Endothelial cell of umbilical vein (primary cell): Measurements from ENCODE around the gene CLCN4. TPM values are rescaled to one million over a fixed set of nuclear protein-coding genes. Genes with fewer than 3 reads are reported as not detected.

Experiments used
- BruUV-seq: library from RNA; stranded (reverse); fragments of 400-500 nt; replicated peaks from 2 replicates; lab custom pipeline; 2021; lab: Mats Ljungman, UMichigan
- CTCF ChIA-PET: fragments of 300-600, 350-600 bp; sonication (Branson Sonifier 250); formaldehyde crosslinking; loops from one replicate; lab custom pipeline; 2021; ENCODE audit warnings: antibody characterized with exemption, inconsistent platforms; lab: Charles Lee
- POLR2A ChIA-PET: fragments of 300-600, 350-600 bp; sonication (Branson Sonifier 250); formaldehyde crosslinking; loops from one replicate; lab custom pipeline; 2021; ENCODE audit warnings: antibody characterized with exemption, inconsistent platforms; lab: Charles Lee
- DNase-seq: peaks from one replicate; pipeline ENCODE4 v3.0.0-alpha.2; 2011; ENCODE audit warnings: low read depth, low spot score
- FAIRE-seq: peaks from 2 replicates; lab custom pipeline; 2011; peaks lifted over from hg19 to GRCh38; lab: Jason Lieb, UNC
- H2AFZ ChIP-seq: 2 replicates; pipeline ENCODE4 v1.6.0; 2012; ENCODE audit warnings: low read depth, low read length, control low read depth, inconsistent platforms
- H3K27ac ChIP-seq: 2 replicates; pipeline ENCODE4 v1.5.1; 2011; ENCODE audit warnings: low read depth, mild to moderate bottlenecking, control low read depth, low read length, moderate library complexity; ENCODE audit not compliant: insufficient read depth
- H3K27me3 ChIP-seq, 2 experiments: 2 replicates each; pipeline versions ENCODE4 v1.6.0 to v1.6.1; 2011; ENCODE audit warnings: low read length in 2 of 2, mixed read lengths in 1 of 2; ENCODE audit not compliant: control insufficient read depth in 2 of 2, insufficient read depth in 2 of 2
- H3K36me3 ChIP-seq, 2 experiments: 2 replicates in 1 of 2; 3 replicates in 1 of 2; pipeline ENCODE4 v1.5.1; 2011; ENCODE audit warnings: low read length in 2 of 2, mild to moderate bottlenecking in 1 of 2, moderate library complexity in 1 of 2; ENCODE audit not compliant: control insufficient read depth in 2 of 2, insufficient read depth in 2 of 2; ENCODE audit errors: extremely low read depth in 1 of 2
- H3K4me1 ChIP-seq: 3 replicates; pipeline ENCODE4 v1.5.1; 2011; ENCODE audit warnings: mild to moderate bottlenecking, low read length; ENCODE audit not compliant: control insufficient read depth, insufficient read depth; ENCODE audit errors: extremely low read depth
- H3K4me2 ChIP-seq: 2 replicates; pipeline ENCODE4 v1.6.1; 2011; ENCODE audit warnings: low read length, control low read depth, mixed read lengths; ENCODE audit not compliant: insufficient read depth
- H3K4me3 ChIP-seq, 3 experiments: fragments of 200-600 bp in 1 of 3; sonication (generic), shearing (Covaris generic) in 1 of 3; replicated peaks in 1 of 3; 2 replicates each; pipeline ENCODE4 v1.5.1; 2011 to 2016; ENCODE audit warnings: control low read depth in 3 of 3, low read length in 3 of 3, mild to moderate bottlenecking in 2 of 3, inconsistent platforms in 1 of 3, low read depth in 1 of 3, moderate library complexity in 1 of 3; ENCODE audit not compliant: insufficient read depth in 1 of 3
- H3K79me2 ChIP-seq: 2 replicates; pipeline ENCODE4 v1.6.0; 2012; ENCODE audit warnings: low read length, inconsistent platforms; ENCODE audit not compliant: control insufficient read depth, insufficient read depth
- H3K9ac ChIP-seq: replicated peaks from 2 replicates; pipeline ENCODE3; 2011; ENCODE audit warnings: low read length, control low read depth; ENCODE audit not compliant: insufficient read depth; ENCODE audit errors: extremely low read depth
- H3K9me1 ChIP-seq: replicated peaks from 3 replicates; pipeline ENCODE4 v1.6.0; 2011; ENCODE audit warnings: mild to moderate bottlenecking, low read length; ENCODE audit not compliant: control insufficient read depth, insufficient read depth; ENCODE audit errors: extremely low read depth
- H3K9me3 ChIP-seq: replicated peaks from 2 replicates; pipeline ENCODE4 v1.5.1; 2012; ENCODE audit warnings: low read length, inconsistent platforms; ENCODE audit not compliant: control insufficient read depth, insufficient read depth
- H4K20me1 ChIP-seq: replicated peaks from 2 replicates; pipeline ENCODE3; 2011; ENCODE audit warnings: mild to moderate bottlenecking, low read length; ENCODE audit not compliant: control insufficient read depth, insufficient read depth; ENCODE audit errors: extremely low read depth
- CTCF ChIP-seq, 2 donors: IDR thresholded peaks; 1 replicate in 1 of 2; 2 replicates in 1 of 2; pipeline ENCODE4 v1.5.1; 2011; ENCODE audit warnings: low read length in 2 of 2, mild to moderate bottlenecking in 2 of 2, moderate library complexity in 2 of 2, control low read depth in 1 of 2, inconsistent platforms in 1 of 2, low read depth in 1 of 2; ENCODE audit not compliant: insufficient read depth in 1 of 2; ENCODE audit errors: extremely low read depth in 1 of 2
- FOS ChIP-seq: IDR thresholded peaks from 2 replicates; pipeline ENCODE4 v1.6.1; 2011; ENCODE audit warnings: mild to moderate bottlenecking, low read length, moderate library complexity, borderline replicate concordance; ENCODE audit not compliant: insufficient read depth
- GATA2 ChIP-seq: IDR thresholded peaks from 2 replicates; pipeline ENCODE4 v1.7.0; 2011; ENCODE audit warnings: low read depth, mild to moderate bottlenecking, moderate library complexity, mixed read lengths, low read length; ENCODE audit not compliant: insufficient read length, insufficient read depth
- JUN ChIP-seq: IDR thresholded peaks from 2 replicates; pipeline ENCODE4 v1.6.1; 2011; ENCODE audit warnings: borderline replicate concordance, low read depth; ENCODE audit not compliant: insufficient read length, insufficient read depth
- MAX ChIP-seq: IDR thresholded peaks from 2 replicates; pipeline ENCODE4 v1.6.1; 2011; ENCODE audit not compliant: insufficient read depth, insufficient read length
- MYC ChIP-seq: IDR thresholded peaks from one replicate; pipeline ENCODE4 v1.6.1; 2011; ENCODE audit warnings: mild to moderate bottlenecking, low read depth, low read length
- POLR2A ChIP-seq: IDR thresholded peaks from 2 replicates; pipeline ENCODE4 v1.6.1; 2012; ENCODE audit warnings: low read depth, mild to moderate bottlenecking, control low read depth, low read length
- POLR2AphosphoS5 ChIP-seq: IDR thresholded peaks from 2 replicates; pipeline ENCODE4 v1.6.1; 2012; ENCODE audit warnings: low read depth, mild to moderate bottlenecking, control low read depth, low read length, moderate library complexity; ENCODE audit not compliant: insufficient read depth
- dilution Hi-C: fragments of 300-500 bp; cut with MboI; formaldehyde crosslinking; loops from one replicate; pipeline ENCODE4 v1.15.0; 2019; ENCODE audit warnings: low sequenced_read_pairs; ENCODE audit not compliant: extremely low pct_ligation_motif_present
- intact Hi-C: fragments of 100-400 bp; cut with micrococcal nuclease; formaldehyde crosslinking; loops from one replicate; pipeline ENCODE4 v1.10.0; 2022
- polyA plus RNA-seq, 4 experiments: library from polyadenylated mRNA; depleted of rRNA in 3 of 4; stranded (reverse) in 3 of 4; unstranded in 1 of 4; fragments of >200 nt; gene quantifications; 2 replicates each; pipeline versions ENCODE4 v1.2.1 to v1.2.3, GENCODE V29; 2011 to 2012; ENCODE audit warnings: missing spikeins in 1 of 4
- total RNA-seq: library from RNA; stranded (reverse); gene quantifications from 2 replicates; pipeline ENCODE4 v1.2.3, GENCODE V29; 2021

CLCN4 gene
- total and polyA plus RNA-seq, 2 donors (not counting 3 experiments of a cell fraction or from before 2014, with no cell fraction given): 7.6 to 19.8 TPM

DNA sequence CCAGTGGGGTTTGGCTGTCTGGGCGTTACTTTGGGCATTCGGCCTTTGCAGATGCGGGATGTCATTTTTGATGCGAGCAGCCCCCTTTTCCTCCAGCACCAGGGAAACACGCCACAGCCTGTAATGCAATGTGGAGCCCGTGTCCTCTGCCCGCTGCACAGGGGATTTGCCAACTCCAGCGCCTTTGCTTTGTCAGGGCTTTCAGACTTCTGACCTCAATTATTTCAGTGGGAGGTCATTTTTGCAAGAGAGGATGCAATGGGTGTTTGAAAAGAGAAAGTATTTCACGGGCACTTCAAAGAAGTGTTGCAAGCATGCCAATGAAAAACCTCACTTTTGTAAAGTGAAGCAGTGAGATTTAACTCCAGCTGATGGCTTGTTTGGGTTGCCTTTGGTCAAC lies 11.5 kb downstream of the CLCN4 start:
- Histone ChIP-seq H3K4me2 (no peak overlapping the region), H2AFZ (no peak overlapping the region), H3K27ac (no peak overlapping the region), H3K9me1 (no peaks in the 10 kb centered on the region), H3K9ac (no peak overlapping the region), H3K4me3 (no peak overlapping the region), H3K27me3 (no peaks in the 10 kb centered on the region), H3K36me3 (no peaks in the 10 kb centered on the region), H3K79me2 (peaks cover 4% of the 10 kb centered on the region), H3K9me3 (no peaks in the 10 kb centered on the region), H4K20me1 (no peaks in the 10 kb centered on the region), H3K4me1 (peaks cover 9% of the 10 kb centered on the region)
- DNase-seq (no peak), FAIRE-seq (no peak)
- ChIA-PET POLR2A (no interaction called here), CTCF (interaction anchor here (1.3 kb wide), 1 partner anchor 10 kb away, joined by 4 read pairs; no protein-coding TSS in a partner anchor)
- no peak for TF ChIP-seq JUN
- no peak for TF ChIP-seq MYC
- TF ChIP-seq MAX: no peak
- TF ChIP-seq CTCF (IDR thresholded peaks at IDR 0.05; ENCODE audit: extremely low read depth in 1 of 2, insufficient read depth in 1 of 2, low read depth in 1 of 2, low read length in 2 of 2): no peak
- TF ChIP-seq FOS: no peak
- TF ChIP-seq POLR2A: no peak
- TF ChIP-seq GATA2: no peak
- TF ChIP-seq POLR2AphosphoS5: no peak
- dilution Hi-C loops: no loop called here
- intact Hi-C loops: no loop called here
- no TSS peak for BruUV-seq
